GM21367 (cell line): ENCODE data around the gene PRICKLE3.

Experiments
- ATAC-seq: cut with Tn5 transposase; IDR thresholded peaks from one replicate; pipeline ENCODE4 v1.9.1; 2021; ENCODE audit not compliant: unreplicated experiment

PRICKLE3 gene

GRCh38 chrX:49209434-49210251, 23.5 kb upstream of the PRICKLE3 start:
- ATAC-seq: no peak

GRCh38 chrX:49208399-49208798, 22.2 kb upstream of the PRICKLE3 start:
- ATAC-seq: no peak

- no peak for ATAC-seq
Measured at GRCh38 chrX:49206543-49206942, 20.4 kb upstream of the PRICKLE3 start.

GRCh38 chrX:49205443-49205842, 19.3 kb upstream of the PRICKLE3 start:
- no peak for ATAC-seq

GRCh38 chrX:49204709-49205108, 18.5 kb upstream of the PRICKLE3 start:
- no peak for ATAC-seq

GRCh38 chrX:49204017-49204416, 17.8 kb upstream of the PRICKLE3 start:
- ATAC-seq: no peak

GRCh38 chrX:49203536-49203935, 17.4 kb upstream of the PRICKLE3 start:
- no peak for ATAC-seq

GRCh38 chrX:49202022-49202421, 15.8 kb upstream of the PRICKLE3 start:
- ATAC-seq: no peak

- peak; percentile 91 for ATAC-seq
Measured at GRCh38 chrX:49199906-49200771, 14.0 kb upstream of the PRICKLE3 start, which contains the start of gene SYP. Gene SYP (minus strand): TSS chrX:49200193. CDS start chrX:49200186, 7 bp downstream.

GRCh38 chrX:49199315-49199595, 13.1 kb upstream of the PRICKLE3 start:
- no peak for ATAC-seq

GRCh38 chrX:49198540-49199314, 12.6 kb upstream of the PRICKLE3 start:
- no peak for ATAC-seq

GRCh38 chrX:49197543-49198087, 11.4 kb upstream of the PRICKLE3 start:
- no peak for ATAC-seq

- ATAC-seq: no peak
Measured at GRCh38 chrX:49193542-49193964, 7.4 kb upstream of the PRICKLE3 start.

GRCh38 chrX:49192722-49193328, 6.7 kb upstream of the PRICKLE3 start:
- ATAC-seq: no peak

GRCh38 chrX:49191574-49192011, 5.4 kb upstream of the PRICKLE3 start:
- no peak for ATAC-seq

- ATAC-seq: peak; percentile 84
Measured at GRCh38 chrX:49190821-49191573, 4.8 kb upstream of the PRICKLE3 start.

GRCh38 chrX:49189606-49190005, 3.4 kb upstream of the PRICKLE3 start:
- ATAC-seq: no peak

- ATAC-seq: no peak
Measured at GRCh38 chrX:49188468-49189076, 2.4 kb upstream of the PRICKLE3 start.

- ATAC-seq: no peak
Measured at GRCh38 chrX:49187526-49187925, 1.4 kb upstream of the PRICKLE3 start.
